H9 (cell line): ENCODE measurements around the gene SLC35E4. TPM values are rescaled to one million over a fixed set of nuclear protein-coding genes. Genes with fewer than 3 reads are reported as not detected.

Source experiments
- DNase-seq: peaks from one replicate; pipeline ENCODE4 v3.0.0-alpha.2; 2017
- H2AFZ ChIP-seq: one replicate; pipeline ENCODE4 v1.6.1; 2013; ENCODE audit warnings: mild to moderate bottlenecking, low read length, control low read depth, moderate library complexity
- H2AK5ac ChIP-seq: 2 replicates; pipeline ENCODE4 v1.6.1; 2013; ENCODE audit warnings: low read length, control low read depth, mixed read lengths; ENCODE audit not compliant: insufficient read length
- H2BK120ac ChIP-seq: one replicate; pipeline ENCODE4 v1.6.1; 2013; ENCODE audit warnings: low read depth, mild to moderate bottlenecking, low read length, control low read depth, inconsistent platforms; ENCODE audit not compliant: poor library complexity, severe bottlenecking
- H2BK12ac ChIP-seq: 2 replicates; pipeline ENCODE4 v1.6.1; 2013; ENCODE audit warnings: low read length, control low read depth, mixed read lengths, low read depth; ENCODE audit not compliant: insufficient read length
- H2BK15ac ChIP-seq: 2 replicates; pipeline ENCODE4 v1.6.1; 2013; ENCODE audit warnings: low read depth, low read length, control low read depth
- H2BK20ac ChIP-seq: one replicate; pipeline ENCODE4 v1.6.1; 2013; ENCODE audit warnings: low read depth, mild to moderate bottlenecking, low read length, control low read depth, inconsistent platforms; ENCODE audit not compliant: poor library complexity, severe bottlenecking
- H2BK5ac ChIP-seq: 2 replicates; pipeline ENCODE4 v1.6.1; 2013; ENCODE audit warnings: low read length, control low read depth, mixed read lengths; ENCODE audit not compliant: insufficient read length
- H3K14ac ChIP-seq: 2 replicates; pipeline ENCODE4 v1.6.1; 2013; ENCODE audit warnings: low read length, control low read depth; ENCODE audit not compliant: insufficient read depth
- H3K18ac ChIP-seq: 2 replicates; pipeline ENCODE4 v1.6.1; 2013; ENCODE audit warnings: low read depth, mild to moderate bottlenecking, mixed read lengths, low read length, control low read depth; ENCODE audit not compliant: insufficient read length
- H3K23ac ChIP-seq: 2 replicates; pipeline ENCODE4 v1.6.1; 2013; ENCODE audit warnings: low read length, control low read depth, mixed read lengths, low read depth; ENCODE audit not compliant: insufficient read length
- H3K23me2 ChIP-seq: 2 replicates; pipeline ENCODE4 v1.6.1; 2013; ENCODE audit warnings: low read depth, mild to moderate bottlenecking, mixed read lengths, low read length, control low read depth; ENCODE audit not compliant: insufficient read length, poor library complexity, severe bottlenecking
- H3K27ac ChIP-seq: 2 replicates; pipeline ENCODE4 v1.5.1; 2013; ENCODE audit warnings: low read length, control low read depth, mixed read lengths, low read depth; ENCODE audit not compliant: insufficient read length
- H3K27me3 ChIP-seq: 2 replicates; pipeline ENCODE4 v1.6.1; 2013; ENCODE audit warnings: low read length, control low read depth, inconsistent platforms; ENCODE audit not compliant: insufficient read depth
- H3K4ac ChIP-seq: 2 replicates; pipeline ENCODE4 v1.6.1; 2013; ENCODE audit warnings: low read depth, mild to moderate bottlenecking, control low read depth, inconsistent platforms, low read length, moderate library complexity
- H3K4me1 ChIP-seq: 2 replicates; pipeline ENCODE4 v1.6.1; 2013; ENCODE audit warnings: low read length, control low read depth, inconsistent platforms; ENCODE audit not compliant: insufficient read depth
- H3K4me2 ChIP-seq: 2 replicates; pipeline ENCODE4 v1.6.1; 2013; ENCODE audit warnings: low read length, control low read depth, mixed read lengths; ENCODE audit not compliant: insufficient read length, insufficient read depth
- H3K56ac ChIP-seq: 2 replicates; pipeline ENCODE4 v1.6.1; 2013; ENCODE audit warnings: low read depth, mild to moderate bottlenecking, mixed read lengths, low read length, control low read depth; ENCODE audit not compliant: insufficient read length
- H3K79me1 ChIP-seq: 2 replicates; pipeline ENCODE4 v1.6.1; 2013; ENCODE audit warnings: low read depth, mild to moderate bottlenecking, moderate library complexity, low read length, control low read depth, inconsistent platforms; ENCODE audit not compliant: insufficient read depth, poor library complexity, severe bottlenecking
- H3K79me2 ChIP-seq: 2 replicates; pipeline ENCODE4 v1.6.1; 2013; ENCODE audit warnings: low read length, control low read depth, inconsistent platforms; ENCODE audit not compliant: insufficient read depth
- H3K9ac ChIP-seq: 2 replicates; pipeline ENCODE4 v1.6.1; 2013; ENCODE audit warnings: low read length, control low read depth, mixed read lengths; ENCODE audit not compliant: insufficient read length; ENCODE audit errors: extremely low read depth
- H3K9me3 ChIP-seq: one replicate; pipeline ENCODE4 v1.6.1; 2013; ENCODE audit warnings: low read depth, low read length, inconsistent platforms; ENCODE audit not compliant: control insufficient read depth
- H3T11ph ChIP-seq: one replicate; pipeline ENCODE4 v1.6.1; 2013; ENCODE audit warnings: mild to moderate bottlenecking, low read length, control low read depth, inconsistent platforms
- H4K20me1 ChIP-seq: one replicate; pipeline ENCODE4 v1.6.1; 2013; ENCODE audit not compliant: control insufficient read depth, insufficient read length, insufficient read depth
- H4K5ac ChIP-seq: 2 replicates; pipeline ENCODE4 v1.6.1; 2013; ENCODE audit warnings: low read depth, mild to moderate bottlenecking, mixed read lengths, low read length, control low read depth; ENCODE audit not compliant: insufficient read length
- H4K8ac ChIP-seq: replicated peaks from 2 replicates; pipeline ENCODE4 v1.6.1; 2013; ENCODE audit warnings: low read length, control low read depth, mixed read lengths, low read depth; ENCODE audit not compliant: insufficient read length
- H4K91ac ChIP-seq: 2 replicates; pipeline ENCODE4 v1.6.1; 2013; ENCODE audit warnings: low read depth, mild to moderate bottlenecking, moderate library complexity, mixed read lengths, low read length, control low read depth; ENCODE audit not compliant: insufficient read length
- H3K27ac Mint-ChIP-seq, 3 experiments: 2 replicates in 2 of 3; 3 replicates in 1 of 3; pipeline ENCODE4 v1.8.0; 2020 to 2021; ENCODE audit warnings: mixed read lengths in 3 of 3, mild to moderate bottlenecking in 1 of 3, moderate library complexity in 1 of 3
- H3K27me3 Mint-ChIP-seq: 2 replicates; pipeline ENCODE4 v1.8.0; 2021; ENCODE audit warnings: low read depth, mild to moderate bottlenecking, moderate library complexity, mixed read lengths
- H3K36me3 Mint-ChIP-seq, 3 experiments: 2 replicates in 2 of 3; 3 replicates in 1 of 3; pipeline ENCODE4 v1.8.0; 2020 to 2021; ENCODE audit warnings: low read depth in 3 of 3, mixed read lengths in 3 of 3; ENCODE audit not compliant: insufficient read depth in 1 of 3
- H3K4me1 Mint-ChIP-seq, 2 experiments: 2 replicates each; pipeline ENCODE4 v1.8.0; 2020; ENCODE audit warnings: mixed read lengths in 2 of 2
- H3K4me3 Mint-ChIP-seq, 2 experiments: 2 replicates in 1 of 2; 3 replicates in 1 of 2; pipeline ENCODE4 v1.8.0; 2020 to 2021; ENCODE audit warnings: mild to moderate bottlenecking in 2 of 2, mixed read lengths in 2 of 2, moderate library complexity in 1 of 2
- H3K9me3 Mint-ChIP-seq, 2 experiments: 2 replicates in 1 of 2; 3 replicates in 1 of 2; pipeline ENCODE4 v1.8.0; 2020; ENCODE audit warnings: mild to moderate bottlenecking in 2 of 2, mixed read lengths in 2 of 2, moderate library complexity in 1 of 2
- CTCF ChIP-seq: fragments of 200-600 bp; sonication (generic); conservative IDR thresholded peaks from 3 replicates; pipeline ENCODE4 v1.8.0; 2021; ENCODE audit warnings: antibody characterized with exemption, mild to moderate bottlenecking
- WGBS: extraction: QIAGEN DNeasy Blood & Tissue Kit; methylation state at CpG from one replicate; pipeline ENCODE4 v1.1.7; 2013; ENCODE audit warnings: missing lambda C conversion rate, low lambda C conversion rate, mixed read lengths; ENCODE audit not compliant: insufficient read length; ENCODE audit errors: extremely low coverage; 5-methylcytosine and 5-hydroxymethylcytosine counted together
- total RNA-seq: library from RNA; stranded (reverse); gene quantifications from 2 replicates; pipeline ENCODE4 v1.2.1, GENCODE V29; 2021

Gene SLC35E4
- total RNA-seq, 1 experiment from 2014 or later = 3.7 TPM

GRCh38 chr22:30596199-30596598 is 39.4 kb upstream of the SLC35E4 start:
- H3K27ac ChIP-seq = no peak overlapping the region
- no peak overlapping the region for H2BK12ac ChIP-seq
- no peak overlapping the region for H3K23ac ChIP-seq
- no peaks in the 10 kb centered on the region for H3K79me1 ChIP-seq
- peaks cover 3% of the 10 kb centered on the region for H3K79me2 ChIP-seq
- no peak overlapping the region for H3K14ac ChIP-seq
- Mint-ChIP-seq H3K27me3 (peaks cover 21% of the 10 kb centered on the region), H3K4me3 (no peak overlapping the region), H3K4me1 (no peaks in the 10 kb centered on the region), H3K9me3 (no peaks in the 10 kb centered on the region; a peak in 1 of 5 replicates), H3K36me3 (no peaks in the 10 kb centered on the region; a peak in 1 of 7 replicates), H3K27ac (no peak overlapping the region)
- no peak overlapping the region for H2BK5ac ChIP-seq
- no CpG with 5 or more reads among the region's 2 CpGs for WGBS
- H3K18ac ChIP-seq = no peak overlapping the region
- H3K56ac ChIP-seq = no peak overlapping the region
- H4K5ac ChIP-seq = no peak overlapping the region
- no peak overlapping the region for H4K8ac ChIP-seq
- no peak for DNase-seq
- H3K9ac ChIP-seq = no peak overlapping the region
- H3K4me1 ChIP-seq = no peaks in the 10 kb centered on the region
- H3T11ph ChIP-seq = no peak overlapping the region
- no peaks in the 10 kb centered on the region for H4K20me1 ChIP-seq
- no peak overlapping the region for H2BK15ac ChIP-seq
- H3K9me3 ChIP-seq = no peaks in the 10 kb centered on the region
- H4K91ac ChIP-seq = no peak overlapping the region
- TF ChIP-seq CTCF = no peak
- no peak overlapping the region for H3K4me2 ChIP-seq
- no peak overlapping the region for H2BK120ac ChIP-seq
- H3K27me3 ChIP-seq = no peaks in the 10 kb centered on the region
- H2BK20ac ChIP-seq = no peak overlapping the region
- H2AFZ ChIP-seq = no peak overlapping the region
- no peak overlapping the region for H3K4ac ChIP-seq
- H3K23me2 ChIP-seq = peaks cover 2% of the 10 kb centered on the region
- H2AK5ac ChIP-seq = no peak overlapping the region
